ENCODE results near the gene HOTAIR.

Gene HOTAIR

GRCh38 chr12:53974084-53975063 lies at the start of gene HOTAIR:
HOTAIR (minus strand) TSS chr12:53974954.
- DNase-seq = no peak

DNA sequence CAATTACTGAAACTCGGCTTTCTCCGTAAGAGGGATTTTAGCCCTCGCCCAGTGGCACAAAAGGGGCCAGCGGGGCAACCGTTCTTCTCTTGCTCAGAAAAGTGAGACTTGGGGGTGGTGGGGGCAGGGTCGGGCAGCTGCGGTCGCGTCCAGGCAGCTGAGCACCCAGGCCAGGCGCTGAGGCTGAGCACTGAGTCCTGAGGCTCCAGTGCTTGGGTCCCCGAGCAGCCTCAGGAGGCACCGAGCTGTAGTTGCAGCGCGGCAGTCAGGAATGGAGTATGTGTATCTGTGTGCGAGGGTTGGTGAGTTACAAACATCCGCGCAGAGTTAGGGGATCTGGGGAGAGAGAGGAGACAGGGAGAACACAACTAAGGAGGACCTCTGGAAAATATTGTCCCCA lies 49.4 kb upstream of the HOTAIR start:
- no peak for DNase-seq

DNA sequence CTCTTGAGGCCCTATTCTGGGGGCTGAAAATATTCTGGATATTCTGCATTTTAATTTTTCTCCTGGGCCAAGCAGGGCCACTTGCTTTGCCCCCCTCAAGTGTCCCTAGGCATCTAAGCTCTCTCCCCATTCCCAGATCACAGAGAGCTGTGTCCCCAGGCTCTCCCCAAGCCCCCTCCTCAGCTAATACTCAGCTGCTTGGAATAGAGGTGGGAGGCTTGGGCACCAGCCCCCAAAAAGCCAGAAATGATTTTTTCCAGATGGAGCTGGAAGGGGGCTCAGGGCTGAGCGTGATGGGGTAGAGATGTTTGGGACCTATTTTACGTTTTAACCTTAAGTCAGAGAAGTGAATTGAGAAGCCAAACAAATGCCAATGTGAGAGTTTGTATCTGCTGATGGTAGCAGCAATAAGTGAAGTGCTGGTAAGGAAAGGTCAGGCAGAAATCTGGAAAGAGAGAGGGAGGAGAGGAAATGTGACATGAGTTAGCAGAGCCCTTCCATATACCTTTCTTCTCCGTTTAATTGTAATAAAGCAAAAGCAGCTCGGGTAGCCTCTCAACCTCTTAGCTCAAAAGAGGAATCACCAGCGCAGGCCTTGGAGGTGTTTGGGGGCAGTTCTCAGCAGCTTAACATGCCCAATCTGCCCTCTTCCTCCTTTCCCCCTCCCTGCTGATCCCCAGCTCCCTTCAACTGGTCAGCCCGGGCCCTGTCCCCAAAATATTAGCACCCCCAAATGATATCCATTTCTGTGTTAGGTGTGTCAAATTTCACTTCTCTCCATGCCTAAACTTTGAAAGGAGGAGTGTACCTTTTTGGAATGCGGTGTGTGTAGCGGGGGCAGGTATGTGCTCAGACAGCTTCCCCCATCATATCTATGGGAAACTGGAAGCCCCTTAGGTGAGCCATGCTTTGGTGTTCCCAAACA lies 48.5 kb upstream of the HOTAIR start:
- DNase-seq = no peak

- DNase-seq = no peak
These were observed 46.8 kb upstream of the HOTAIR start for GRCh38 chr12:54021432-54022013.

GRCh38 chr12:54020591-54021405 lies 46.0 kb upstream of the HOTAIR start:
- DNase-seq = no peak

GRCh38 chr12:54019924-54020590 lies 45.3 kb upstream of the HOTAIR start:
- DNase-seq = no peak

- DNase-seq = no peak
These were observed 44.5 kb upstream of the HOTAIR start for GRCh38 chr12:54019091-54019811.

DNA sequence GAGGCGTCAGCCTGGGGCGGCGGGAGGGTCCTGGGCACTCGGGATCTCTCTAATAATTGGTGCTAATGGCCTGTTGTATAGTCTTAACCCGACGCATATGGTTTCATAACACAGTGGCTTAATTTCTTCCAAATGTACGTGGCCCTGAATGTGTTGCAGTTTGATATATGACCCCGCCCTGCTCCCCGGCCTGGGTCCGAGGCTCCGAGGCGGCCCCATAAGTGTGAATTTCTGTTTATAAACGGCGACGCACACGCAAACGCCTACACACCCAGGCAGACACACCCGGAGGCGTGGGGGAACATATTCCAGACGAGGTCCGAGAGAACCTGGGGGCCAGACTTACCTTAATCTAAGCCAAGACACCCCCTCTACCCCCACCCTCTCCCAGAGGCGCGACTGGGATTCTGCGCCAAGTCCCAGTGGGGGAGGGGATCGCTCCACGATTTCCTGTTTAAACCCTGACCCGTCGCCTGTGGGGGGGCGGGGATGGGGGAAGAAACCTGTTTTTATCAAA lies 43.8 kb upstream of the HOTAIR start:
- peak; percentile 57 for DNase-seq

DNA sequence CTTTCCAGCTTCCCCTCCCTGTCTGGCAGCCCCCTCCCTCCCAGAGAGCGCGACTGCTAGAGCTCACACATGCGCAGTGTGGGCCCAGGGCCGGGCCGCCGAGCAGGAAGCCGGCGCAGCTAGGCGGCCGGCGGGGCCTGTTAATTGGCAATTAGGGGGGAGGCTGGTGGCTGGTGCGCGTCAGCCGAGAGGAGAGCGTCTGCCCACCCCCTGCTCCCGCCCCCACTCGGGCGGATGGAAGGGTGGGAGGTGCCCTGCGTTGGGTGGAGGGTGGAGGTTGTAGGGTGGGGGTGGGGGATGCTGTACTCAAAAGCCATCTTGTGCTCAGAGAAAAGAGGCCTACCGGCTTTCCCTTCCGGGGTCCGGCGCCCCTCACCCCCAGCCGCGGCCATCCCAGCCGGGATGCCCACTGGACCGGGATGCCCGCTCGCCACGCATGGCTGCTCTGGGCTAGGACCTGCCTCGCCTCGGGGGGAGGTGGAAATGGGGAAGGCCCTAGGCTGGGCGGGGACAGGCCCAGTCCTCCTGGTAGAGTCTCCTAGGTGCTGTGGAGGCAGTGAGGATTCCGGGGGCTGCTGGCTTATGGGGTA lies 43.2 kb upstream of the HOTAIR start:
- DNase-seq = peak; percentile 92

- peak; percentile 65 for DNase-seq
These were observed 42.5 kb upstream of the HOTAIR start for GRCh38 chr12:54017027-54017788.

- DNase-seq = peak; percentile 49
These were observed 41.8 kb upstream of the HOTAIR start for GRCh38 chr12:54016478-54016964.

DNA sequence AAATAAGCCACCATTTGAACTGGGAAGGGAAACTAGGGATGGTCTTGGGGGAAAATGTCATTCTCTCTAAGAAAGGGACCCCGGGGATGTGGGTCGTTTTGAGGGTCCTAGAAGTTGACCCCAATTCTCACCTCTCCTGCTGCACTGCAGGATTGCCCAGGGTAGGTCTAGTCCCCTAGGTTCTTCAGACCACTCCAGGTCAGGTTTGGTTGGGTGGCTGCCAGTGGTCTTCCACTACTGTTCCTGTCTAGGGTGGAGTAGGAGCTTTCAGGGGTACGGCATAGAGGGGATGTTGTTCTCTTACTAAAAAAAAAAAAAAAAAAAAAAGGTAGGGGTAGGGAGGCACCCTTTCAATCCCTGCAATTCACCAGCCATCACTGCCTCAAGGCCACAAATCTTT lies 41.3 kb upstream of the HOTAIR start:
- DNase-seq = no peak

DNA sequence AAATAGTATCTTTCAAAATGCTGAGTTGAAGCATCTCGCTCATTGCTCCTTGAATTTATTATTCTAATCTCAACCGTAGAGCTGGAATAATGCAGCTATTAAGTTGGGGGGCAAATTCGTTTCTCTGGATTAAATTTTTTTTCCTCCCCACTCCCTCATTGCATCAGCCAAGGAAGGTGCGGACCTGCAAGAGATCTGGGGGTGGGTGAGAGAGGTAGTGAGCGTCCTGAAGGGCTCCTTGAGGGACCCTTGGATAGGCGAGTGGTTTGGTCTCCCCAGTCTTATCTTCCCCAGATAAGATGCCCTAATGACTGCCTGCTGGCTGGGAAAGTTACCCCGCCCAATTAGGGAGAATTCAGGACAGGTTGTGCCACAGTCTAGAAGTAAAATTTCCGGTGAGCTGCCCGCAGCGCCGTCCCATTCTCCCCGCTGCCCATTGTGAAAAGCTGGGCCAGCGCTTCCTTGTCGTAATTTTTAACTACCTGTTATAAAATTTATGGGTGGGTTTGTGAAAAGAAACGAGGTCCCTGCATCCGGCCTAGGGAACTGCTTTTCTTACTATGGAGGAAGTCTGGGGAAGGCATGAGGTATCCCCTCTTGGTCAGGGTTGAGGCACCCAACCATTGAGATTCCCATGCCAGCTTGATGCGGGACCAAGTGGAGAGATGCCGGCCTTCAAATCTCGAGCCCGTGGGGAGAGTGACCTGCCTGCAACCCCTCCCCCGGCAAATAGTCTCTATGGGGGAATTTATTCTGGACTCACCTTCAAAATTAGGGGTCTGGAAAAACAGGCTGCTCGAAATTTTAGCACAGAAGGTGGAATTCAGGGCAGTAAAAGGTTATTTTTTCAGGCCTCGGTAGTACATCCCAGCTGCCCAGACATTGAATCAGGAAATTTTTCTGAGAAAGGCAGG lies 40.5 kb upstream of the HOTAIR start:
- DNase-seq = no peak

GRCh38 chr12:54014377-54015017 lies 39.7 kb upstream of the HOTAIR start:
- DNase-seq = no peak

DNA sequence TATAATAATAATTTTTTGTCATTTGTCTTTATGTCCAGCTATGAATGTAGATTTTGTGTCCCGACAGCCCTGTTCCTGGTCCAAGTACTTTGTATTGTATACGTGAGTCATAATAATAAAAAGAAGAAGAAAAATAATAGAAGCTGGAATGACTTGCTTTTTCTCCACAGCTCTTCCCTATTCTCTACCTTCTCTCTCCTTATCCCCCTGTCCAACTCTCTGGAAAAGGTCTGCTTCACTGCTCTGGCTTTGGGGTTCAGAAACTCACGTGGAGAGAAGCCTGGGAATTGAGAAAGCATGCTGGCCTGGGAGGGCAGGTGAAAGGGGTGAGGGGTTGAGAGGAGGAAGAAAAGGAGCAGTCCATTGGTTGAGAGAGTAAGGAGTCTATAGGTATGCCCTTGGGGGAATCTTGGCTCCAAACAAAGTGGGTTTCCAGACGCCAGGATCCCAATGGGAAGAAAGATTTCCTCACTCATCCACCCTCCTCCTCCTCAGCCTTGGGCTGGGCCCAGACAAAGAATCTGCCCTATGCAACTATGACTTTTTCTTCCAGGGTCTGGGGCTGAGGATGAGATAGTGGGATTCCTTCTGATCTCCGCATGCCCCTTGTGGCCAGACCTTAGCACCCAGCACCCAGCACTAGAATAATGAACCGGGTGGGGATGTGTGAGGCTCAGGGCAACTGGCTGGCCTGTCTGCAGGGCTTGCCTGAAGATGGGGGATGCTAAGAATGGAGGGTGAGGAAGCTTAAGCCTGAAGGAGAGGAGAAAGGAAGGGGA lies 38.1 kb upstream of the HOTAIR start:
- no peak for DNase-seq

GRCh38 chr12:54011665-54012532 lies 37.1 kb upstream of the HOTAIR start:
- DNase-seq = no peak
